Measurements from ENCODE around the gene EFEMP2.
"Not testable (repeated sequence)": the region's sequence is repeated elsewhere in the genome, so short reads cannot be mapped to it uniquely, and the experiment has no call there.

EFEMP2 gene

GRCh38 chr11:65849771-65850216 is 22.8 kb downstream of the EFEMP2 start:
- H3K4me1 ChIP-seq (ENCODE audit: insufficient read depth, low read length, poor library complexity, severe bottlenecking) = peaks cover 6% of the 10 kb centered on the region
- peaks cover 5% of the 10 kb centered on the region; the same call in 1 of the 2 replicates for H3K9me3 ChIP-seq (ENCODE audit: insufficient read depth, low read depth, low read length)
- TF ChIP-seq EZH2phosphoT487 (IDR thresholded peaks at IDR 0.05; ENCODE audit: borderline replicate concordance) = no peak
- TF ChIP-seq, protein P1, sequence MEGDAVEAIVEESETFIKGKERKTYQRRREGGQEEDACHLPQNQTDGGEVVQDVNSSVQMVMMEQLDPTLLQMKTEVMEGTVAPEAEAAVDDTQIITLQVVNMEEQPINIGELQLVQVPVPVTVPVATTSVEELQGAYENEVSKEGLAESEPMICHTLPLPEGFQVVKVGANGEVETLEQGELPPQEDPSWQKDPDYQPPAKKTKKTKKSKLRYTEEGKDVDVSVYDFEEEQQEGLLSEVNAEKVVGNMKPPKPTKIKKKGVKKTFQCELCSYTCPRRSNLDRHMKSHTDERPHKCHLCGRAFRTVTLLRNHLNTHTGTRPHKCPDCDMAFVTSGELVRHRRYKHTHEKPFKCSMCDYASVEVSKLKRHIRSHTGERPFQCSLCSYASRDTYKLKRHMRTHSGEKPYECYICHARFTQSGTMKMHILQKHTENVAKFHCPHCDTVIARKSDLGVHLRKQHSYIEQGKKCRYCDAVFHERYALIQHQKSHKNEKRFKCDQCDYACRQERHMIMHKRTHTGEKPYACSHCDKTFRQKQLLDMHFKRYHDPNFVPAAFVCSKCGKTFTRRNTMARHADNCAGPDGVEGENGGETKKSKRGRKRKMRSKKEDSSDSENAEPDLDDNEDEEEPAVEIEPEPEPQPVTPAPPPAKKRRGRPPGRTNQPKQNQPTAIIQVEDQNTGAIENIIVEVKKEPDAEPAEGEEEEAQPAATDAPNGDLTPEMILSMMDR (conservative IDR thresholded peaks at IDR 0.05; ENCODE audit: low read length) = no peak
- no peak overlapping the region for H3K4me3 ChIP-seq (ENCODE audit: low read length, poor library complexity, severe bottlenecking)
- H4K20me1 ChIP-seq (ENCODE audit: insufficient read depth, low read length, poor library complexity, severe bottlenecking) = peaks cover 38% of the 10 kb centered on the region
- H3K9ac ChIP-seq (ENCODE audit: low read depth, low read length, poor library complexity, severe bottlenecking) = no peak overlapping the region
- H3K4me2 ChIP-seq (ENCODE audit: low read depth, low read length, poor library complexity, severe bottlenecking) = no peak overlapping the region
- peaks cover 42% of the 10 kb centered on the region; the same call in 1 of the 2 replicates for H3K36me3 ChIP-seq (ENCODE audit: insufficient read depth, low read length)
- no peaks in the 10 kb centered on the region for H3F3A ChIP-seq (ENCODE audit: low read depth)
- H3K79me2 ChIP-seq (ENCODE audit: insufficient read depth, low read length) = peaks cover 35% of the 10 kb centered on the region
- no peaks in the 10 kb centered on the region for H3K27me3 ChIP-seq (ENCODE audit: insufficient read depth, low read length, poor library complexity, severe bottlenecking)
- no peak overlapping the region for H2AFZ ChIP-seq (ENCODE audit: low read length)
- H3K9me2 ChIP-seq (replicated peaks; ENCODE audit: low read depth, low read length) = no peaks in the 10 kb centered on the region

GRCh38 chr11:65849366-65849765 is 23.2 kb downstream of the EFEMP2 start:
- peaks cover 5% of the 10 kb centered on the region; the same call in 1 of the 2 replicates for H3K9me3 ChIP-seq (ENCODE audit: insufficient read depth, low read depth, low read length)
- H3K79me2 ChIP-seq (ENCODE audit: insufficient read depth, low read length) = peaks cover 30% of the 10 kb centered on the region
- no peaks in the 10 kb centered on the region for H3K27me3 ChIP-seq (ENCODE audit: insufficient read depth, low read length, poor library complexity, severe bottlenecking)
- peaks cover 3% of the 10 kb centered on the region for H3K4me1 ChIP-seq (ENCODE audit: insufficient read depth, low read length, poor library complexity, severe bottlenecking)
- H3K4me2 ChIP-seq (ENCODE audit: low read depth, low read length, poor library complexity, severe bottlenecking) = no peak overlapping the region
- H3K9ac ChIP-seq (ENCODE audit: low read depth, low read length, poor library complexity, severe bottlenecking) = no peak overlapping the region
- H3K9me2 ChIP-seq (replicated peaks; ENCODE audit: low read depth, low read length) = no peaks in the 10 kb centered on the region
- no peaks in the 10 kb centered on the region for H3F3A ChIP-seq (ENCODE audit: low read depth)
- no peak overlapping the region for H3K4me3 ChIP-seq (ENCODE audit: low read length, poor library complexity, severe bottlenecking)
- peaks cover 38% of the 10 kb centered on the region; the same call in 1 of the 2 replicates for H3K36me3 ChIP-seq (ENCODE audit: insufficient read depth, low read length)
- TF ChIP-seq, protein P1 (conservative IDR thresholded peaks at IDR 0.05; ENCODE audit: low read length) = no peak
- no peak for TF ChIP-seq EZH2phosphoT487 (IDR thresholded peaks at IDR 0.05; ENCODE audit: borderline replicate concordance)
- H4K20me1 ChIP-seq (ENCODE audit: insufficient read depth, low read length, poor library complexity, severe bottlenecking) = peaks cover 34% of the 10 kb centered on the region
- H2AFZ ChIP-seq (ENCODE audit: low read length) = no peak overlapping the region

DNA sequence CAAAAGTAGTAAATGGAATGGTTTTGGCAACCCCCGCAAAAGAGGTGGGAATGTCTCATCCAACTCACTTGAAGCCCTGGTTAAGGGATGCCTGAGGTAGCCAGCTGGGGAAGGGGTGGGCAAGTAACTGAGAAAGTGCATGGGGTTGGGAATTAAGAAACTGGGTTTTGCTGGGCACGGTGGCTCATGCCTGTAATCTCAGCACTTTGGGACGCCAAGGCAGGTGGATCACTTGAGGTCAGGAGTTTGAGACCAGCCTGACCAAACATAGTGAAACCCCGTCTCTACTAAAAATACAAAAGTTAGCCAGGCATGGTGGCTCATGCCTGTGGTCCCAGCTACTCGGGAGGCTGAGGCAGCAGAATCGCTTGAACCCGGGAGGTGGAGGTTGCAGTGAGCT is 23.9 kb downstream of the EFEMP2 start:
- H2AFZ ChIP-seq (ENCODE audit: low read length); H3K9me3 ChIP-seq (ENCODE audit: insufficient read depth, low read depth, low read length); H3K4me3 ChIP-seq (ENCODE audit: low read length, poor library complexity, severe bottlenecking); H3K9me2 ChIP-seq (replicated peaks; ENCODE audit: low read depth, low read length); H3F3A ChIP-seq (ENCODE audit: low read depth); H3K4me1 ChIP-seq (ENCODE audit: insufficient read depth, low read length, poor library complexity, severe bottlenecking); H3K9ac ChIP-seq (ENCODE audit: low read depth, low read length, poor library complexity, severe bottlenecking); H3K27me3 ChIP-seq (ENCODE audit: insufficient read depth, low read length, poor library complexity, severe bottlenecking); H3K4me2 ChIP-seq (ENCODE audit: low read depth, low read length, poor library complexity, severe bottlenecking): not testable (repeated sequence)
- H3K79me2 ChIP-seq (ENCODE audit: insufficient read depth, low read length) = peaks cover 24% of the 10 kb centered on the region
- H4K20me1 ChIP-seq (ENCODE audit: insufficient read depth, low read length, poor library complexity, severe bottlenecking) = peaks cover 27% of the 10 kb centered on the region
- peaks cover 31% of the 10 kb centered on the region; the same call in 1 of the 2 replicates for H3K36me3 ChIP-seq (ENCODE audit: insufficient read depth, low read length)

- no peak overlapping the region for H3K4me2 ChIP-seq (ENCODE audit: low read depth, low read length, poor library complexity, severe bottlenecking)
- H3K9ac ChIP-seq (ENCODE audit: low read depth, low read length, poor library complexity, severe bottlenecking) = no peak overlapping the region
- no peaks in the 10 kb centered on the region for H3F3A ChIP-seq (ENCODE audit: low read depth)
- peaks cover 14% of the 10 kb centered on the region; the same call in 1 of the 2 replicates for H3K79me2 ChIP-seq (ENCODE audit: insufficient read depth, low read length)
- no peaks in the 10 kb centered on the region for H3K4me1 ChIP-seq (ENCODE audit: insufficient read depth, low read length, poor library complexity, severe bottlenecking)
- H3K4me3 ChIP-seq (ENCODE audit: low read length, poor library complexity, severe bottlenecking) = no peak overlapping the region
- H3K9me3 ChIP-seq (ENCODE audit: insufficient read depth, low read depth, low read length) = peaks cover 5% of the 10 kb centered on the region; the same call in 1 of the 2 replicates
- H4K20me1 ChIP-seq (ENCODE audit: insufficient read depth, low read length, poor library complexity, severe bottlenecking) = peaks cover 18% of the 10 kb centered on the region
- H3K27me3 ChIP-seq (ENCODE audit: insufficient read depth, low read length, poor library complexity, severe bottlenecking) = no peaks in the 10 kb centered on the region
- TF ChIP-seq, protein P1 (conservative IDR thresholded peaks at IDR 0.05; ENCODE audit: low read length) = no peak
- TF ChIP-seq EZH2phosphoT487 (IDR thresholded peaks at IDR 0.05; ENCODE audit: borderline replicate concordance) = no peak
- H2AFZ ChIP-seq (ENCODE audit: low read length) = no peak overlapping the region
- peaks cover 22% of the 10 kb centered on the region; the same call in 1 of the 2 replicates for H3K36me3 ChIP-seq (ENCODE audit: insufficient read depth, low read length)
- no peaks in the 10 kb centered on the region for H3K9me2 ChIP-seq (replicated peaks; ENCODE audit: low read depth, low read length)
These were observed 24.9 kb downstream of the EFEMP2 start for GRCh38 chr11:65847746-65848145.
